LNCaP clone FGC (cell line): Measurements from ENCODE around the gene LAGE3.

ENCODE experiments used
- DNase-seq: peaks from one replicate; pipeline ENCODE4 v3.0.0-alpha.2; 2011; ENCODE audit warnings: low read depth
- H3K4me3 ChIP-seq: 2 replicates; pipeline ENCODE4 v1.5.1; 2011; ENCODE audit warnings: mild to moderate bottlenecking, low read depth, low read length, control low read depth
- TF ChIP-seq, protein P1 (sequence below): IDR thresholded peaks from 2 replicates; pipeline ENCODE4 v1.5.1; 2012; ENCODE audit warnings: mild to moderate bottlenecking; ENCODE audit not compliant: control insufficient read depth, insufficient read depth; ENCODE audit errors: extremely low read depth

Gene LAGE3

GRCh38 chrX:154469880-154470279 lies 9.2 kb downstream of the LAGE3 start:
- no peak overlapping the region for H3K4me3 ChIP-seq
- TF ChIP-seq, protein P1, sequence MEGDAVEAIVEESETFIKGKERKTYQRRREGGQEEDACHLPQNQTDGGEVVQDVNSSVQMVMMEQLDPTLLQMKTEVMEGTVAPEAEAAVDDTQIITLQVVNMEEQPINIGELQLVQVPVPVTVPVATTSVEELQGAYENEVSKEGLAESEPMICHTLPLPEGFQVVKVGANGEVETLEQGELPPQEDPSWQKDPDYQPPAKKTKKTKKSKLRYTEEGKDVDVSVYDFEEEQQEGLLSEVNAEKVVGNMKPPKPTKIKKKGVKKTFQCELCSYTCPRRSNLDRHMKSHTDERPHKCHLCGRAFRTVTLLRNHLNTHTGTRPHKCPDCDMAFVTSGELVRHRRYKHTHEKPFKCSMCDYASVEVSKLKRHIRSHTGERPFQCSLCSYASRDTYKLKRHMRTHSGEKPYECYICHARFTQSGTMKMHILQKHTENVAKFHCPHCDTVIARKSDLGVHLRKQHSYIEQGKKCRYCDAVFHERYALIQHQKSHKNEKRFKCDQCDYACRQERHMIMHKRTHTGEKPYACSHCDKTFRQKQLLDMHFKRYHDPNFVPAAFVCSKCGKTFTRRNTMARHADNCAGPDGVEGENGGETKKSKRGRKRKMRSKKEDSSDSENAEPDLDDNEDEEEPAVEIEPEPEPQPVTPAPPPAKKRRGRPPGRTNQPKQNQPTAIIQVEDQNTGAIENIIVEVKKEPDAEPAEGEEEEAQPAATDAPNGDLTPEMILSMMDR: no peak
- DNase-seq: no peak

DNA sequence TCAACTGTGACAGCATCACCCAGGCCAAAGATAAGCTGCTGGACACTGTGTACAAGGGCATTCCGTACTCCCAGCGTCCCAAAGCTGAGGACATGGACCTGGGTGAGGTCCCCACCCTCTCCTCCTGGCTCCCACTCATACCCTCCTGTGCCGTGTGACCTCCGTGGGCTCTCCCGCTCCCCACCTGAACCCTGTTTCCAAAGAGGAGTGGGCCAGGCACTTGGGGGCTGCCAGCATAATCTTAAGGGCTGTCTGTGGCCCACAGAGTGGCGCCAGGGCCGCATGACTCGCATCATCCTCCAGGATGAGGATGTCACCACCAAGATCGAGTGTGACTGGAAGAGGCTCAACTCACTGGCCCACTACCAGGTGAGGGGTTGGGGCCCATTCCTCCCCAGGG lies 10.0 kb downstream of the LAGE3 start:
- H3K4me3 ChIP-seq: no peak overlapping the region
- TF ChIP-seq, protein P1: no peak
- no peak for DNase-seq

- DNase-seq: no peak
- TF ChIP-seq, protein P1: no peak
- H3K4me3 ChIP-seq: no peak overlapping the region
These were observed 10.9 kb downstream of the LAGE3 start for GRCh38 chrX:154468217-154468616.

- H3K4me3 ChIP-seq: no peak overlapping the region
- DNase-seq: no peak
- TF ChIP-seq, protein P1: no peak
These were observed 11.5 kb downstream of the LAGE3 start for GRCh38 chrX:154467556-154467955.

- DNase-seq: no peak
- TF ChIP-seq, protein P1: no peak
- H3K4me3 ChIP-seq: no peak overlapping the region
These were observed 12.2 kb downstream of the LAGE3 start for GRCh38 chrX:154466907-154467306.

DNA sequence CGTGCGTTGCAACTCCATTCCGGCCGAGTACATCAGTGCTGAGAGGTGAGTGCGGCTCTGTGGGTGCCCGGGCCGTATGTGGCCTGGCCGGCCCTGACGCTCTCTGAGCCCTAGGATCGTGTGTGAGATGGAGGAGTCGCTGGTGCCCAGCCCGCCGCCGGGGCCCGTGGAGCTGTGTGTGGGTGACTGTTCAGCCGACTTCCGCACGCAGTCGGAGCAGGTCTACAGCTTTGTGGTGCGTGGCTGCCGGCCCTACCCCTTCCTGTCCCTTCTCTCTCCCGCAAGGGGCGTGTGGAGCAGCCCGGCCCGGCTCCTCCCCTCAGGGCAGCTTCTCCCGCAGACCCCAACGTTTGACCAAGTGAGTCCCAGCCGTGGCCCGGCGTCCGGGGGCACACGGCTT lies 13.0 kb downstream of the LAGE3 start:
- TF ChIP-seq, protein P1: no peak
- DNase-seq: no peak
- no peak overlapping the region for H3K4me3 ChIP-seq

DNA sequence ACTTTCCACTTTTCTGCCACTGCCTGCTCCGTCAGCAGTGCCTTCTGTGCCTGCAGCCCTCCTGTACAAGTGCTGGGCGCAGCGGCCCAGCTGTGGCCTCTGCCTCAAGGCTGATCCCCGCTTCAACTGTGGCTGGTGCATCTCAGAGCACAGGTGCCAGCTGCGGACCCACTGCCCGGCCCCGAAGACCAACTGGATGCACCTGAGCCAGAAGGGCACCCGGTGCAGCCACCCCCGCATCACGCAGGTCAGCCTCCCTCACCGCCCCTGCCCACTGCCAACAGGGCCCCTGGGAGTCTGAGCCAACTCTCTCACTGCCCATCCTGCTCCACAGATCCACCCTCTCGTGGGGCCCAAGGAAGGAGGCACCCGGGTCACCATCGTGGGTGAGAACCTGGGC lies 13.5 kb downstream of the LAGE3 start:
- TF ChIP-seq, protein P1: no peak
- DNase-seq: no peak
- no peak overlapping the region for H3K4me3 ChIP-seq
